Activated CD8-positive, alpha-beta memory T cell treated with anti-CD3 and anti-CD28 coated beads, Interleukin-2, amount 50 U/mL, for 1 hour (primary cell): ENCODE results near the gene DYNC2LI1.
"Not testable (repeated sequence)": the region's sequence is repeated elsewhere in the genome, so short reads cannot be mapped to it uniquely, and the experiment has no call there.

Experiments used
- DNase-seq: peaks from one replicate; pipeline ENCODE4 v3.0.0-alpha.2; 2020; ENCODE audit errors: extremely low read depth

DYNC2LI1 gene

DNA sequence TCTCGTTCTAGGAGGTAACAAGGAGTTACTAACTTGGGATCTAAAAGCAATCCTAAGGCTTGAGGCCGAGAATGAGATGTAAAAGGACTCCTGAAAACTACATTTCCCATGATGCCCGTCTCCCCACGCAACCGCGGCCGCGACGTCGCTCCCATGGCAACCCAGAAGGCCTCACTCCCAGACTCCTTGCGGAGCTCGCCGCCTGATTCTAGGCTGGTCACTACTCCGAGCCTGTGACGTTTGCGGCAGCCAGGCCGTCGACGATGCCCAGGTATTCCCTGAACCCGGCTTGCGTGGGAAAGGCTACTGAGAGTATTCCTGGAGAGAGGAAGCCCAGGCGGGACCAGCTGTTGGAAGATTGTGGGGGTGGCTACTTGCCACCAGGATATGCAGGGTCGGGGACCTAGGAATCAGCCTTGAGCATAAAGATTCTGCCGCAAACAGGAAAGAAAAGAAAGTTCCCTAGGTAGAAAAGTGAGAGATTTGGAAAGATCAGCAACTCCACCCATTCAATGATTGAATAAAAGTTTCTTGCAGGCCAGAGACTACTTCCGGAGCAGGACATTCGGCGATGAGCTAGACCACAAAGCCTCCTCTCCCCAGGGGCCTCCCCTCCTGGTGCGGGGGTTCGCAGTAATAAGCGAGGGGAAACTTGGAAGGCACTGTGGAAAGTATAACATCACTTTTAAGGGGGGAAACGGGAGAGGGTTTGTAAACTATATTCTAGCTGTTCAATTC is at the start of gene DYNC2LI1:
DYNC2LI1 (plus strand) TSS at position 164 of the 738 bp plus-strand sequence; CDS start at position 264, 100 bp downstream.
- DNase-seq = peak; percentile 39

DNA sequence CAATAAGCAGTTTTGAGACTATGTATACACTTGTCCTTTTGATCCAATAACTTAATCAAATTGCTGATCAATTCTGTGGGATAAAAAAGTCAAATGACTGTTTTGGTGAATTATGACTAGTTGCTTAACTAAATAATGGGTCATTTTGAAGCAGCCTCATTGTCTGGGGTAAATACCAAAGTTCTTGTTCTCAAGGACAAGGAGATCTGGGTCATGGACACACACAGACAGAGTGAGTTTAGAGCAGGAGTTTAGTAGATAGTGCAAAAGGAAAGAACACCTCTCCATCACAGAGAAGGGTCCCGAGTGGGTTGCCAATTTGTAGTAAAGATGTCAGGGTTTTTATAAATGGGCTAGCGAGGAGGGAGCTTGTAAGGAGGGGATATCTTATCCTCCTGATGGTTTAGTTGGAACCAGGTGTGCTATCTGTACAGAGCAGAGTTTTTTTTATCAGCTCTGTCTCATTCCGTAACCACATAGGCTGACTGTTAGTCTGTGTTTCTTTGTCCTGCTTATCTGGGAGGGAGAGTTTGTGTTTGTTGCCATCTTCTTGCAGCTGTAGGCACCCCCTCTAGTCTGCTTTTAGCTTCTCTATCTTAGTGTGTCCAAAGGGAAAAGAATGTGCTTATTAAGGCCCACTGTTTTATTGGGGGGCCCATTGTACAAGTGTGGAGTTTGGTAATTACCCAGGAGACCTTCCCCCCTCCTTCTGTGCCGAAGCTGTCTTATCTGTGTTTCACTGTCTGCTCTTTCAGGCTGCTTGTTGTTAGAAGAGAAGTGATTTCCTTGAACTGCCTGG is 48.9 kb upstream of the DYNC2LI1 start:
- no peak for DNase-seq

DNA sequence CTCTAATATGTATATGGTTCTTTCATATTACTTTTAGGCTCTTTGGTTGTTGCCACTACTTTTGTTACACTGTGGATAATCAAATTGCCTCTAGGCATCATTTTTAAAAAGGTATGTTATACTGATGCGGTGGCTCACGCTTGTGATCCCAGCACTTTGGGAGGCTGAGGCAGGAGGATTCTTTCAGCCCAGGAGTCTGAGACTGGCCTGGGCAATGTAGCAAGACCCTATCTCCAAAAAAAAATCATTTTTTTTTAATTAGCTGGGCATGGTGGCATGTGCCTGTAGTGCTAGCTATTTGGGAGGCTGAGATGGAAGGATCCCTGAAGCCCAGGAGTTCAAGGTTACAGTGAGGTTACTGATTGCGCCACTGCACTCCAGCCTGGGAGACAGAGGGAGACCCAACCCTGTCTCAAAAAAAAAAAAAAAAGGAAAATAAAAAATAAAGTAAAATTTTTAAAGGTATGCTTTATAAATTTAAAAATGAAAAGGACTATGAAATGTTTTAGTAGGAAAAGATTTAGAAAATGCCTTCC is 48.1 kb upstream of the DYNC2LI1 start:
- no peak for DNase-seq

GRCh38 chr2:43726961-43727633 is 46.7 kb upstream of the DYNC2LI1 start:
- not testable (repeated sequence) for DNase-seq

- no peak for DNase-seq
Measured at GRCh38 chr2:43727634-43728014, 46.2 kb upstream of the DYNC2LI1 start.

DNA sequence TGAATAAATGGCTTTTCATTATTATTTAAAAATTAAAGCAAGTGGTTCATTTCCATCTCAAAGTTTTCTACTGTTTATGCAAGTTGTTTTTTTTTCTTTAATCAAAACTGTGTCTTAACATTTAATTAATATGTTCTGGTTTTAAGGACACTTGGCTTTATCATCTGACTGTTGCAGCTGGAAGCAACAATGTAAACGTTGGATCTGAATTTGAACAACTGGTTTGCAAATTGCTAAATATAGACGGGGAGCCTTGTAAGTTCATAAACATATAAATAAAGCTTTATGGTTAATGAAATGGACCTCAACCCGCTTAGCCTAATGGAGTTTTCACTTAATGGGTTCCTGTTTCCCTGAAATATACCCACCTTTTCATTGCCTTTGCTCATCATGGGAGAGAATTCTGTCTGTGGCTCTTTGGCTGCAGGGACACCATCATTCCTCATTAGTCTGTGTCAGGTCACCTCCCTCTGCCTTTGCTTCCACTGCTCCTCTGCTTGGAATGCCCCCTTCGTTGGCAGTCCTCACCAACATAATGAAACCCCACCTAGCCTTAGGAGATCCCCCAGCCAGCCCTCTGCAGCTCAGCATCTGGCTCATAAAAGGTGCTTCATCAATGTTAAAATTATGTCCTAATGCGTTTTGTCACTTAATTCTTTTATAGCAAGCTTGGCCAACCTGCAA is 44.2 kb upstream of the DYNC2LI1 start:
- no peak for DNase-seq

- no peak for DNase-seq
Measured at GRCh38 chr2:43731211-43731610, 42.6 kb upstream of the DYNC2LI1 start.

GRCh38 chr2:43736637-43737036 is 37.2 kb upstream of the DYNC2LI1 start:
- DNase-seq = no peak

DNA sequence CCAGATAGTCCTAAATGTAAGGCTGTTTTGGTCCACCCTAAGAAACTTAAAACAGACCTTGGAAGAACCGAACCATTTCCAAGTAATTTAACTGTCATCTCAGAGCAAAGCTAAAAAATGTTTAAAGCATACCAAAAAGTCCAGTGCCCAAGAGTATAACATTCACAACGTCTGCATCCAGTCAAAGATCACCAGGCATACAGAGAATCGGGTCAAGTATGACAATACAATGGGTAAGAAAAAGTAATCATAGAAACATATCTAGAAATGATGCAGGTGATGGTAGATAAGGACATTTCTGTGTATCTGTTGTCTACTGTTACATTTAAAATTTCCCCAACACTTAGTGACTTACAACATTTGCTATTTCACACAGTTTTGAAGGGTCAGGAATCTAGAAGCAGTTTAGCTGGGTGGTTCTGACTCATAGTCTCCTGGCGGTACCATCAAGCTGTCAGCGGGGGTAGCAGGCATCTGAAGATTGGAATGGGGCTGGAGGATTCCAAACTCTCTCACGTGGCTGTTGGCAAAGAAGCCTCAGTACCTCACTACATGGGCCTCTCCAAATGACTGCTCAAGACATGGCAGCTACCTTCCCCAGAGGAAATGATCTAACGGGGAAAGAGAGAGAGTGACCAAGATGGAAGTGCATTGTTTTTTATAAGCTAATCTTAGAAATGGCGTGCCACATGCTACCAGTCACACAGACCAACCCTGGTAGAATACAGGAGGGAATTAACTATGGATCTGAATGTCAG is 36.6 kb upstream of the DYNC2LI1 start:
- DNase-seq = no peak

GRCh38 chr2:43737855-43738254 is 36.0 kb upstream of the DYNC2LI1 start:
- no peak for DNase-seq

GRCh38 chr2:43738257-43738656 is 35.6 kb upstream of the DYNC2LI1 start:
- no peak for DNase-seq

DNA sequence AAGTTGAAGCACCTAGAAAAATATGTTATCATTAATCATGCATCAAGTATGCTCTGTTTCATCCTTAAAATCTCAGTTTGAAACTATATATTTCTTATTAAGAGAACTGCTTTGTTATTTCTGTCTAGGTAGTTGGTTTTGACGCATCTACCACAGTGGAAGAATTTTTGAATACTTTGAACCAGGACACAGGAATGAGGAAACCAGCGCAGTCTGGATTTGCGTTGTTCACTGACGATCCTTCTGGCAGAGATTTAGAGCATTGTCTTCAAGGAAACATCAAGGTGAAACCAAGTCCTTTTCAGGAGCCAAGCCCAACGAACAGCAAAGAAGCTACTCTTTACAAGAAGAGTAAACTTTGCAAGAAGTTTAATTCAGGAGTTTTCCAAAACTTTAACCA is 30.1 kb upstream of the DYNC2LI1 start:
- DNase-seq = no peak

GRCh38 chr2:43745457-43745856 is 28.4 kb upstream of the DYNC2LI1 start:
- no peak for DNase-seq

DNA sequence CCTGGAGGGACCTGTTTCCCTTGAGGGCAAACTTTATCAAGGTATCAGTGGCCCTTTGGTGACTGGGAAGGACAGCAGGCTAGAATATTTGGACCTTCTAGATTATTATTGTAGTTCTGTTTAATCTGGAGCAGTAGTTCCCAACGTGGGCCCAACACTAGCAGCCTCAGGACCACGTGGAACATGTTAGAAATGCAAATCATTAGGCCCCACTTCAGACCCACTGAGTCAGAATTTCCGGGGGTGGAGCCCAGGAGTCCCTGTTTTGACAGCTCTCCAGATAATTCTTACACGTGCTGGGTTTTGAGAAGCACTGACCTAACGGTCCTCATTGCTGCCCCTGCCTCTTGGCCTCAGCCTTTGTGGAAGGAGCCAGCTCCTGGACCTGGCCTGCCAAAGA is 25.5 kb upstream of the DYNC2LI1 start:
- no peak for DNase-seq

DNA sequence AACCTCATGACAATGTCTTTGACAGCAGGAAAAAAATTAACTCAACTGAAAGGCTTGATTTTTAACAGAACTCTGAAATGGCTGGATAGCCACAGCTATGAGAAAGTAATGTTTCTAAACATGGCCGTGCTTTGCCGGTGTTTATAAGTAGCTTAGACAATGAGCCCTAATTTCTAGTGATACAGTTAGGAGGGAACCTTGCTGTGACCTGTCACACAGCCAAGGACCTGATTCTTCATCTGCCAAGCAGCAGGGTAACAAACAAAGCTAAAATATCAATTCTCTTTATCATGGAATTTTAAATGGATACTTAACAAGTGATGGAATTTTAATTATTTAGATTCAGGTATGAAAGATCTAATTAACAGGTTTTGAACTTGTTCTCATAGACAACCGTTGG is 24.3 kb upstream of the DYNC2LI1 start:
- DNase-seq = no peak

GRCh38 chr2:43751476-43751990 is 22.3 kb upstream of the DYNC2LI1 start:
- no peak for DNase-seq

GRCh38 chr2:43752302-43752701 is 21.5 kb upstream of the DYNC2LI1 start:
- no peak for DNase-seq

GRCh38 chr2:43754180-43754579 is 19.7 kb upstream of the DYNC2LI1 start:
- DNase-seq = no peak

- no peak for DNase-seq
Measured at GRCh38 chr2:43758739-43759138, 15.1 kb upstream of the DYNC2LI1 start.

GRCh38 chr2:43759195-43759594 is 14.6 kb upstream of the DYNC2LI1 start:
- DNase-seq = no peak

DNA sequence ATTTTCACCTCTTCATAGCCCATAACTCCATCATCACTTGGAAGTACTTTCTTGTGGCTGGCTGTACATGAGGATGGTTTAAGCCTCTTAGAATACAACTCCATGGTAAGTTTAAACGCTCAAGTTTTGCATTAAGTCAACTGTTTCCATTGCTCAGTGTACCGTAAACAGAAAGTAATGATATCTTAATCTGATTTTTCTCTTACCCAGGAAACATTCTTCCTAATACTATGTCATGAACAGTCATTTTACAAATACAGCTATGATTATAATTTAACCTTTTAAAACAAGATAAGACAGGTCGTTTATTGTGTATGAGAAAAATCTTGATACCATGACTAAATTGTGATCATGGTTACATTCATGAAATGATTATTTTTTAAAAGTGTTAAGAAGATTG is 11.6 kb upstream of the DYNC2LI1 start:
- DNase-seq = no peak
